A549 treated with CORT108297 at 1 μM for 4 hours (cell line): ENCODE data around the gene ZNF578. TPM values are rescaled to one million over a fixed set of nuclear protein-coding genes. Genes with fewer than 3 reads are reported as not detected.

Experiments used
- total RNA-seq: library from RNA; stranded (reverse); fragments of 200-300 nt; extraction: Qiagen RNA extraction; gene quantifications from 5 replicates; pipeline ENCODE4 v1.2.3, GENCODE V29; 2022

The ZNF578 gene
- total RNA-seq = not detected in 5 replicates

DNA sequence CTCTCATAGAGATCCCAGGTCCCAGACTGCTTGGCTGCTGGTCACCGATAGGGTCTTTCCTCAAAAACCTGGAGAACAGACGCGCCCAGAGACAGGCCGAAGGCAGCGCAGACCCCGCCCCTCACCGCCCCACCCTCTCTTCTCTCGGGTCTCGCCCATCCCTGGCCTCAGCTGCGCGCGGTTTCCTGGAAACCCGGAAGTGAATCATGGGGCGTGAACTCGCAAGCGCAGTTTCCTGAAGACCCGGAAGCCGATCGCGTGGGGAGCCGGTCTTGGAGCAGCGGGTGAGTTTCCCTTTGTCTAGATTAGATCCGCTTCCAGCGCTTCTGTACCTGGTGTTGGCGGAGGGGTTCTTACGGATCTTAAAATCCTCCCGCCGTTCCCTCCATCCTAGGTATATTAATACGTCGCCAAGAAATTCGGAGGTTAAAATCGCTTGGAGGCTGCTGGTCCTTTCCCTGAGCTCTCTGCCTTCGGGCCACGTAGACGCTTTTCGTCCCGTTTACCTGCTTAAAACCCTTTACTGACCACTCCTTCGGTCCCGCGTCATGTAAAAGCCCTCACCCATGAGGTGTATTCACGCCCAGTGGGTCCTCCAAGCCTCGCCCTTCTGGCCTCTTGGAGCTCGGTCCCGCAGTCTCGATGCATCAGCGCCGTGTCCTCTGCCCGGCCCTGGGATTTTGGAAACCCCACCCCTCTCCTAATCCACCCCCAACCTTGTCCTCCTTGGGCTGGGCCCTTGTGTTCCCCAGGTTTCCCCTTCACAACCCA is at the start of gene ZNF578:
ZNF578 (plus strand) TSS at position 230 of the 771 bp plus-strand sequence. CDS start 48,293 bp downstream, outside the sequence.

GRCh38 chr19:52428937-52429336 is 24.4 kb upstream of the ZNF578 start, which contains the start of gene ZNF534:
Gene ZNF534 (plus strand): TSS chr19:52429148. CDS start chr19:52431475, 2,327 bp downstream.

GRCh38 chr19:52527134-52527955 is 74.0 kb downstream of the ZNF578 start, which contains the start of gene ZNF808:
Gene ZNF808 (plus strand): TSS chr19:52527668. CDS start chr19:52543285, 15,617 bp downstream.

Other genes with a start within 250 kb of the ZNF578 start
- gene ZNF766, start 184.0 kb upstream of the ZNF578 start, total RNA-seq = 5.6 to 12.8 TPM (median 8.5 TPM) in 5 replicates
- gene ZNF480, start 156.4 kb upstream of the ZNF578 start, total RNA-seq = 6.9 to 17.9 TPM (median 17.1 TPM) in 5 replicates
- gene ZNF610, start 117.3 kb upstream of the ZNF578 start, total RNA-seq = 0.08 TPM in 1 of 5 replicates, not detected in the others
- 0.55 to 1.3 TPM (median 0.70 TPM) in 5 replicates for gene ZNF880, start 83.6 kb upstream of the ZNF578 start, total RNA-seq
- gene ZNF528, start 55.7 kb upstream of the ZNF578 start, total RNA-seq = 0.08 to 0.21 TPM (median 0.10 TPM) in 4 of 5 replicates, not detected in the other
- gene ZNF534, start 24.4 kb upstream of the ZNF578 start, total RNA-seq = not detected in 5 replicates
- gene ZNF808, start 74.1 kb downstream of the ZNF578 start, total RNA-seq = 0.09 to 0.22 TPM (median 0.12 TPM) in 5 replicates
- gene ZNF701, start 116.7 kb downstream of the ZNF578 start, total RNA-seq = 0.07 to 0.33 TPM (median 0.24 TPM) in 5 replicates
- gene ZNF83, start 184.8 kb downstream of the ZNF578 start, total RNA-seq = 0.06 to 0.18 TPM (median 0.16 TPM) in 5 replicates